ENCODE measurements around the gene POLR2A.

DNA sequence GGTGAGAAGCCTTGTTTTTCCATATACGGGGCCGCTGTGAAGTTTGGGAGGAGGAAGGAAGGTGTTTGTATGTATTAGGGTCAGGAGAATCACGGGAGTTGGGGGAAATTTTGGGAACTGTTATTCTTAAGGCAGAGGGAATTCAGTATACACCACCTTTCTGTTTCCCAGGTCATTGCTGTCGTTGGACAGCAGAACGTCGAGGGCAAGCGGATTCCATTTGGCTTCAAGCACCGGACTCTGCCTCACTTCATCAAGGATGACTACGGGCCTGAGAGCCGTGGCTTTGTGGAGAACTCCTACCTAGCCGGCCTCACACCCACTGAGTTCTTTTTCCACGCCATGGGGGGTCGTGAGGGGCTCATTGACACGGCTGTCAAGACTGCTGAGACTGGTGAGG lies 17.6 kb downstream of the POLR2A start:
- TF ChIP-seq, protein P1, sequence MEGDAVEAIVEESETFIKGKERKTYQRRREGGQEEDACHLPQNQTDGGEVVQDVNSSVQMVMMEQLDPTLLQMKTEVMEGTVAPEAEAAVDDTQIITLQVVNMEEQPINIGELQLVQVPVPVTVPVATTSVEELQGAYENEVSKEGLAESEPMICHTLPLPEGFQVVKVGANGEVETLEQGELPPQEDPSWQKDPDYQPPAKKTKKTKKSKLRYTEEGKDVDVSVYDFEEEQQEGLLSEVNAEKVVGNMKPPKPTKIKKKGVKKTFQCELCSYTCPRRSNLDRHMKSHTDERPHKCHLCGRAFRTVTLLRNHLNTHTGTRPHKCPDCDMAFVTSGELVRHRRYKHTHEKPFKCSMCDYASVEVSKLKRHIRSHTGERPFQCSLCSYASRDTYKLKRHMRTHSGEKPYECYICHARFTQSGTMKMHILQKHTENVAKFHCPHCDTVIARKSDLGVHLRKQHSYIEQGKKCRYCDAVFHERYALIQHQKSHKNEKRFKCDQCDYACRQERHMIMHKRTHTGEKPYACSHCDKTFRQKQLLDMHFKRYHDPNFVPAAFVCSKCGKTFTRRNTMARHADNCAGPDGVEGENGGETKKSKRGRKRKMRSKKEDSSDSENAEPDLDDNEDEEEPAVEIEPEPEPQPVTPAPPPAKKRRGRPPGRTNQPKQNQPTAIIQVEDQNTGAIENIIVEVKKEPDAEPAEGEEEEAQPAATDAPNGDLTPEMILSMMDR (IDR thresholded peaks at IDR 0.05) = no peak
- TF ChIP-seq POLR2A (IDR thresholded peaks at IDR 0.05) (no peak), POLR2AphosphoS5 (IDR thresholded peaks at IDR 0.05) (no peak)

Measured in breast epithelium (tissue), 3 donors.